LNCAP (cell line): ENCODE measurements around the gene EMC10.

Source experiments
- TF ChIP-seq, protein P1 (sequence below): fragments of 450-650 bp; IDR thresholded peaks from 2 replicates; pipeline ENCODE4 v1.5.1; 2017; ENCODE audit warnings: mild to moderate bottlenecking

The EMC10 gene

DNA sequence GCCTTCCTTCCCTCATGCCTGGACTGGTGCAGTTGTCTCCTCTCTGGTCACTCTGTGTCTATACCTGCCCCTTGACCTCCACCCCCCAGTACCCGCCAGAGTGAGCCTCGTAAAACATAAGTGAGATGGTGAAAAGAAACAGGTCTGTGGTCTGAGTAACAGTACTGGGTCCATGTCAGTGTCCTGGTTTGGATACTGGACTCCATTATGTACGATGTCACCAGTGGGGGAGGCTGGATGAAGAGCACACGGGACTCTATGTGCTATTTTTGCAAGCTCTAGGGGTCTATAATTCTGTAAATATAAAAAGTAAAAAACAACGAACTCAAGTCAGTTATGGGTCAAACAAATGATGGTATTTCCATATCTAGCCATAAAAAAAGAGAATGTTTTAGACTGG, 29.3 kb upstream of the EMC10 start:
- TF ChIP-seq, protein P1, sequence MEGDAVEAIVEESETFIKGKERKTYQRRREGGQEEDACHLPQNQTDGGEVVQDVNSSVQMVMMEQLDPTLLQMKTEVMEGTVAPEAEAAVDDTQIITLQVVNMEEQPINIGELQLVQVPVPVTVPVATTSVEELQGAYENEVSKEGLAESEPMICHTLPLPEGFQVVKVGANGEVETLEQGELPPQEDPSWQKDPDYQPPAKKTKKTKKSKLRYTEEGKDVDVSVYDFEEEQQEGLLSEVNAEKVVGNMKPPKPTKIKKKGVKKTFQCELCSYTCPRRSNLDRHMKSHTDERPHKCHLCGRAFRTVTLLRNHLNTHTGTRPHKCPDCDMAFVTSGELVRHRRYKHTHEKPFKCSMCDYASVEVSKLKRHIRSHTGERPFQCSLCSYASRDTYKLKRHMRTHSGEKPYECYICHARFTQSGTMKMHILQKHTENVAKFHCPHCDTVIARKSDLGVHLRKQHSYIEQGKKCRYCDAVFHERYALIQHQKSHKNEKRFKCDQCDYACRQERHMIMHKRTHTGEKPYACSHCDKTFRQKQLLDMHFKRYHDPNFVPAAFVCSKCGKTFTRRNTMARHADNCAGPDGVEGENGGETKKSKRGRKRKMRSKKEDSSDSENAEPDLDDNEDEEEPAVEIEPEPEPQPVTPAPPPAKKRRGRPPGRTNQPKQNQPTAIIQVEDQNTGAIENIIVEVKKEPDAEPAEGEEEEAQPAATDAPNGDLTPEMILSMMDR: no peak

DNA sequence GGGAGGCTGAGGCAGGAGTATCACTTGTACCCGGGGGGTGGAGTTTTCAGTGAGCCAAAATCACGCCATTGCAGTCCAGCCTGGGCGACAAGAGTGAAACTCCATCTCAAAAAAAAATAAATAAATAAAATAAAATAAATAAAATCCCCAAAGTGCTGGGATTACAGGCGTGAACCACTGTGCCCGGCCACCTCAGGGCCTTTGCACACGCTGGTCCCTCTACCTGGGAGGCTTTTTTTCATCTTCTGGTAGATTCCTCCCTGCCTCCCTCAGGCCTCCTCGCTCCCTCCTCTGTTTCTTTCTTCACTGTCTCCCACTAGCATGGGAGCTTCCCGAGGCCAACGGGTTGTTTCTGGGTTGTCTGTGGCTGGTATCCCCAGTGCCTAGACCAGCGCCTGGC, 28.6 kb upstream of the EMC10 start:
- TF ChIP-seq, protein P1: no peak

DNA sequence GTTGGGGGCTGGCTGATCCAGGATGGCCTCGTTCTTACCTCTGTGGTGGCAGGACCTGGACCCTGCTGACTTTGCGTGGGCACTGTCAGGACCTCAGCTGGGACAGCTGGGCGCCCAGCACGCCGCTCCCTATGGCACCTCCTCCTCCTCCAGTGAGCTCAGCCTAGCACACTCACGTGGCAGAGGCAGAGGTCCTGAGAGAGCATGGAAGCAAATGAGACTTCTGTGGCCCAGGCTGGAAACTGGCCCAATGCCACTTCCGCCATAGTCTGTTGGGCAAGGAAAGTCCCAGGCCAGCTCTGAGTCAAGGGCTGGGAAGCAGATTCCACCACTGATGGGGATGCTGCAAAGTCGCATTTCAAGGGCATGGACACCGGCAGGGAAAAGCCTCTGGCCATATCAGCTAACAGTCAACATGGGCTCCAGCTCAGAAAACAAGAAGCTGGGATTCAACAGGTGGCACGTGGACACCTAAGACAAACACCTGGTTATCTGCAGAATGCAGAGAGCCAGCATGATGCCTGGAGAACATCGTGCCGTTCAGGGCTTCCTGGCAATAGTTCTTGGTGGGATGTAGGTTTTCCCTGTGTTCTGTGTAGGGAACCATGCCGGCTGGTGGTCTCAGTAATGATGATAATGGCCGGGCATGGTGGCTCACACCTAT, 26.9 kb upstream of the EMC10 start:
- TF ChIP-seq, protein P1: no peak

DNA sequence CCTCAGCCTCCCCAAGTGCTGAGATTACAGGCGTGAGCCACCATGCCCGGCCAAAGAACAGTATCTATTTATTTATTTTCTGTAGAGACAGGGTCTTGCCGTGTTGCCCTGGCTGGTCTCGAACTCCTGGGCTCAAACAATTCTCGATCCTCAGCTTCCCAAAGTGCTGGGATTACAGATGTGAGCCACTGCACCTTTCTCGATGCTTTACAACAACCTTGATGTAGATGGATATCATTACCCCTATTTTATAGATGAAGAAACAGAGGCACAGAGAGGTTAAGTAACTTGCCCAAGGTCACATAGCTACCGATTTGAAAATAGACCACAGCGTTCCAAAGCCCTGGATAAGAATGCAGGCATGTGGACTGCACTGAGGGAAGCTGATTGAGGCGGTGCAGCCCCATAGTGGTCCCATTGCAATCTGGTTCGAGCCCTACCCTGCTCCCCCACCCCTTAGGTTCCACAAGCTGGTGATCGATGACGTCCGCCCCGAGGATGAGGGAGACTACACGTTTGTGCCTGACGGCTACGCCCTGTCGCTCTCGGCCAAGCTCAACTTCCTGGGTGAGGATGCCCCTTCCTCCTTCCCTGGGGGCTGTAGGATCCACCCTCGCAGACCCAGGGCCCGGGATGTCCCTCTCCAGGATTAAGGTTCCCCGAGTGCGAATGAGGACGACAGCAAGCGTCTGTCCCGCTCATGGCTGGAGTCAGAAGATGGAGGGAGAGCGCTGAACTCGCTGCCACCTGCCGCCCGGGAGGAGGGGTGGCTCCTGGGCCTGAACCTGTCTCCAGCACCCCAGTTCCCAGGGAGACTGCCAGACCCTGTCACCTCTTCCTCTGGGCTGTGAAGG, 25.7 kb upstream of the EMC10 start:
- TF ChIP-seq, protein P1: no peak

DNA sequence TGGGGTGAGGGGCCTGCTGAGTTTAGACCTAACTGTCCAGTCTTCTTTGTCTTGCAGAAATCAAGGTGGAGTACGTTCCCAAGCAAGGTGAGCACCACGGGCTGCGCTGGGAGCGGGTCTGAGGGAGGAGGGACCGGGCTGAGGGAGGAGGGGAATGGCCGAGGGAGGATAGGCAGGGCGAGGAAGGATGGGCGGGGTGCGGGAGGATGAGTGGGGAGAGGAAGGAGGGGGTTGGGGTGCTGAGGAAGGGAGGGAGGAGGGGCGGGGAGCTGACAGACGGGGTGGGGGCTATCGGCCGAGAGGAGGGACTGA, 25.1 kb upstream of the EMC10 start:
- TF ChIP-seq, protein P1: no peak

DNA sequence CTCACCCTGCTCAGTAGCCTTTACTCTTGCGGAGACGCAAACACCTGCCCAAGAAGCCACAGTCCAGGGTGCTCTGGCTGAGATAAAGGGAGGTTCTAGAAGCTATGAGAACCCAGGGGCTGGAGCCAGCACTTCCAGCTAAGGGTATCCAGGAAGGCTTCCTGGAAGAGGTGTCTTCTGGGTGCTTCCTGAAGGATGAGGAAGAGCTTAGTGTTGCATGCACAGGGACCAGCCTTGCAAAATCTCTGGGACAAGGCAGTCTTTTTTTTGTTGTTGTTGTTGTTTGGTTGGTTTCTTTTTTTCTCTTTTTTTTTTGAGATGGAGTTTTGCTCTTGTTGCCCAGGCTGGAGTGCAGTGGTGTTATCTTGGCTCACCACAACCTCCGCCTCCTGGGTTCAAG, 23.1 kb upstream of the EMC10 start:
- TF ChIP-seq, protein P1: no peak

DNA sequence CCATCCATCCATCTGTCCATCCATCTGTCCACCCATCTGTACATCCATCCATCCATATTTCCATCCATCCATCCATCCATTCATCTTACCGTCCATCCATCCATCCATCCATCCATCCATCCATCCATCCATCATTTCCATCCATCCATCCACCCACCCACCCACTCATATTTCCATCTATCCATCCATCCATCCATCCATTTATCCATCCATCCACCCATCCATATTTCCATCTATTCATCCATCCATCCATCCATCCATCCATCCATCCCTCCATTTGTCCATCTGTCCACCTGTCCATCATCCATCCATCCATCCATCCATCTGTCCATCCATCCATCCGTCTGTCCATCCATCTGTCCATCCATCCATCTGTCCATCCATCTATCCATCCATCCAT, 20.3 kb upstream of the EMC10 start:
- TF ChIP-seq, protein P1: no peak
